Tibial nerve (tissue), 4 donors: ENCODE data around the gene ATAD1. TPM values are rescaled to one million over a fixed set of nuclear protein-coding genes. Genes with fewer than 3 reads are reported as not detected.
A peak's percentile ranks its signal among the peaks of the same experiment; 100 is the strongest.
"Not testable (repeated sequence)": the region's sequence is repeated elsewhere in the genome, so short reads cannot be mapped to it uniquely, and the experiment has no call there.

ENCODE experiments used
- DNase-seq, 2 donors: peaks; one replicate each; pipeline ENCODE4 v3.0.0-alpha.2; 2019; ENCODE audit warnings: low spot score in 2 of 2
- H3K27ac ChIP-seq, 4 donors: fragments of 200-600 bp; sonication (generic) in 3 of 4; one replicate each; pipeline ENCODE4 v1.5.1; 2017 to 2019; ENCODE audit warnings: mild to moderate bottlenecking in 1 of 4
- H3K27me3 ChIP-seq, 2 donors: fragments of 200-600 bp; sonication (generic) in 1 of 2; one replicate each; pipeline versions ENCODE4 v1.5.1 to v1.6.0; 2017 to 2019
- H3K36me3 ChIP-seq, 3 donors: fragments of 200-600 bp; sonication (generic); one replicate each; pipeline ENCODE4 v1.5.1; 2018 to 2019
- H3K4me1 ChIP-seq, 4 donors: fragments of 200-600 bp; sonication (generic) in 3 of 4; one replicate each; pipeline ENCODE4 v1.5.1; 2017 to 2019
- H3K4me3 ChIP-seq, 4 donors: fragments of 200-600 bp; sonication (generic) in 3 of 4; one replicate each; pipeline ENCODE4 v1.5.1; 2017 to 2019; ENCODE audit warnings: mild to moderate bottlenecking in 1 of 4, moderate library complexity in 1 of 4
- H3K9me3 ChIP-seq, 4 donors: fragments of 200-600 bp; sonication (generic) in 3 of 4; one replicate each; pipeline ENCODE4 v1.5.1; 2017 to 2019
- EP300 ChIP-seq, 2 donors: sonication (generic); formaldehyde crosslinking; IDR thresholded peaks; one replicate each; pipeline ENCODE4 v1.6.1; 2017; ENCODE audit warnings: antibody characterized with exemption in 2 of 2, mild to moderate bottlenecking in 1 of 2
- POLR2A ChIP-seq, 2 donors: fragments of 450-650 bp; IDR thresholded peaks; one replicate each; pipeline ENCODE4 v1.6.1; 2017; ENCODE audit warnings: antibody characterized with exemption in 2 of 2, mild to moderate bottlenecking in 2 of 2, moderate library complexity in 2 of 2
- WGBS, 2 donors: methylation state at CpG; one replicate each; pipeline ENCODE4 v1.1.5; 2018; 5-methylcytosine and 5-hydroxymethylcytosine counted together
- total RNA-seq, 4 donors: library from RNA; depleted of rRNA; stranded (reverse); fragments of >200 nt; gene quantifications; one replicate each; pipeline ENCODE4 v1.1.0, GENCODE V29; 2016
- TF ChIP-seq, protein P1 (sequence below), 5 experiments: fragments of 200-600 bp in 3 of 5; fragments of 450-650 bp in 2 of 5; sonication (generic) in 3 of 5; IDR thresholded peaks; one replicate each; pipeline ENCODE4 v1.5.1; 2016 to 2019; ENCODE audit warnings: antibody characterized with exemption in 5 of 5, mild to moderate bottlenecking in 3 of 5, moderate library complexity in 2 of 5

The ATAD1 gene
- total RNA-seq, 4 donors from 2014 or later: 21.8 to 45.9 (median 26.9) TPM

DNA sequence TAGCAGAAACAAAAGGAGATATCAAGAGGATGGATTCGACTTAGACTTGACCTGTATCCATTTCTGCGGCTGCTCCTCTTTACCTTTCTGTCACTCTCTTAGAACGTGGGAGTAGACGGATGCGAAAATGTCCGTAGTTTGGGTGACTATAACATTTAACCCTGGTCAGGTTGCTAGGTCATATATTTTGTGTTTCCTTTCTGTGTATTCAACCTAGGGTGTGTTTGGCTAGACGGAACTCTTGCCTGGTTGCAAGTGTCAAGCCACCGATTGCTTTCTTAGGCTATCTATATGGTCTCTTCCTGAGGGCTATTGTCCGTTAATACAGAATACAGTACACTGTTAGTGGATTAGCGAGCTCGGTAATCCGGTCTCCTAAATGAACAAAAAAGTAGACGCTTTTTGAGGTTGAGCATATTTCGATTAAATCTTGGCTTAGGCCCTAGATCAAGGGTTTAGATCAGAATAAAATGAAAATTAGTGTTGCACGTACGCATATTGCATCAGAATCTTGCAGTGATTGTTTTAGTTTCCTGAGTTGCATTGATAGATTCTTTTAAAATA lies 46.6 kb upstream of the ATAD1 start:
- Histone ChIP-seq H3K36me3 (no peaks in the 10 kb centered on the region), H3K27me3 (no peaks in the 10 kb centered on the region), H3K4me1 (peaks cover 0 to 26% (median 9%) of the 10 kb centered on the region in 4 donors), H3K9me3 (no peaks in the 10 kb centered on the region), H3K27ac (peak overlapping the region; percentile 88 to 98 (median 96)), H3K4me3 (peak overlapping the region; percentile 62 to 92 (median 88))
- TF ChIP-seq, protein P1, sequence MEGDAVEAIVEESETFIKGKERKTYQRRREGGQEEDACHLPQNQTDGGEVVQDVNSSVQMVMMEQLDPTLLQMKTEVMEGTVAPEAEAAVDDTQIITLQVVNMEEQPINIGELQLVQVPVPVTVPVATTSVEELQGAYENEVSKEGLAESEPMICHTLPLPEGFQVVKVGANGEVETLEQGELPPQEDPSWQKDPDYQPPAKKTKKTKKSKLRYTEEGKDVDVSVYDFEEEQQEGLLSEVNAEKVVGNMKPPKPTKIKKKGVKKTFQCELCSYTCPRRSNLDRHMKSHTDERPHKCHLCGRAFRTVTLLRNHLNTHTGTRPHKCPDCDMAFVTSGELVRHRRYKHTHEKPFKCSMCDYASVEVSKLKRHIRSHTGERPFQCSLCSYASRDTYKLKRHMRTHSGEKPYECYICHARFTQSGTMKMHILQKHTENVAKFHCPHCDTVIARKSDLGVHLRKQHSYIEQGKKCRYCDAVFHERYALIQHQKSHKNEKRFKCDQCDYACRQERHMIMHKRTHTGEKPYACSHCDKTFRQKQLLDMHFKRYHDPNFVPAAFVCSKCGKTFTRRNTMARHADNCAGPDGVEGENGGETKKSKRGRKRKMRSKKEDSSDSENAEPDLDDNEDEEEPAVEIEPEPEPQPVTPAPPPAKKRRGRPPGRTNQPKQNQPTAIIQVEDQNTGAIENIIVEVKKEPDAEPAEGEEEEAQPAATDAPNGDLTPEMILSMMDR (IDR thresholded peaks at IDR 0.05): no peak
- TF ChIP-seq EP300 (IDR thresholded peaks at IDR 0.05) (peak in 1 of 2 donors; percentile 43), POLR2A (IDR thresholded peaks at IDR 0.05) (no peak)
- WGBS, 2 donors: 0% methylated on average over 16 of the region's 16 CpGs
- no peak for DNase-seq

DNA sequence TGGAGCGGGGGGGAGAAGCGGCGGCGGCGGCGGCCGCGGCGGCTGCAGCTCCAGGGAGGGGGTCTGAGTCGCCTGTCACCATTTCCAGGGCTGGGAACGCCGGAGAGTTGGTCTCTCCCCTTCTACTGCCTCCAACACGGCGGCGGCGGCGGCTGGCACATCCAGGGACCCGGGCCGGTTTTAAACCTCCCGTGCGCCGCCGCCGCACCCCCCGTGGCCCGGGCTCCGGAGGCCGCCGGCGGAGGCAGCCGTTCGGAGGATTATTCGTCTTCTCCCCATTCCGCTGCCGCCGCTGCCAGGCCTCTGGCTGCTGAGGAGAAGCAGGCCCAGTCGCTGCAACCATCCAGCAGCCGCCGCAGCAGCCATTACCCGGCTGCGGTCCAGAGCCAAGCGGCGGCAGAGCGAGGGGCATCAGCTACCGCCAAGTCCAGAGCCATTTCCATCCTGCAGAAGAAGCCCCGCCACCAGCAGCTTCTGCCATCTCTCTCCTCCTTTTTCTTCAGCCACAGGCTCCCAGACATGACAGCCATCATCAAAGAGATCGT lies 46.0 kb upstream of the ATAD1 start:
- H3K36me3 ChIP-seq, DNase-seq, H3K27me3 ChIP-seq, H3K9me3 ChIP-seq: not testable (repeated sequence)
- peaks cover 0 to 21% (median 5%) of the 10 kb centered on the region in 4 donors for H3K4me1 ChIP-seq
- peak overlapping the region; percentile 62 to 92 (median 88) for H3K4me3 ChIP-seq
- 0% methylated on average over 12 to 23 of the region's 47 CpGs for WGBS, 2 donors
- peak overlapping the region; percentile 88 to 98 (median 96) for H3K27ac ChIP-seq

DNA sequence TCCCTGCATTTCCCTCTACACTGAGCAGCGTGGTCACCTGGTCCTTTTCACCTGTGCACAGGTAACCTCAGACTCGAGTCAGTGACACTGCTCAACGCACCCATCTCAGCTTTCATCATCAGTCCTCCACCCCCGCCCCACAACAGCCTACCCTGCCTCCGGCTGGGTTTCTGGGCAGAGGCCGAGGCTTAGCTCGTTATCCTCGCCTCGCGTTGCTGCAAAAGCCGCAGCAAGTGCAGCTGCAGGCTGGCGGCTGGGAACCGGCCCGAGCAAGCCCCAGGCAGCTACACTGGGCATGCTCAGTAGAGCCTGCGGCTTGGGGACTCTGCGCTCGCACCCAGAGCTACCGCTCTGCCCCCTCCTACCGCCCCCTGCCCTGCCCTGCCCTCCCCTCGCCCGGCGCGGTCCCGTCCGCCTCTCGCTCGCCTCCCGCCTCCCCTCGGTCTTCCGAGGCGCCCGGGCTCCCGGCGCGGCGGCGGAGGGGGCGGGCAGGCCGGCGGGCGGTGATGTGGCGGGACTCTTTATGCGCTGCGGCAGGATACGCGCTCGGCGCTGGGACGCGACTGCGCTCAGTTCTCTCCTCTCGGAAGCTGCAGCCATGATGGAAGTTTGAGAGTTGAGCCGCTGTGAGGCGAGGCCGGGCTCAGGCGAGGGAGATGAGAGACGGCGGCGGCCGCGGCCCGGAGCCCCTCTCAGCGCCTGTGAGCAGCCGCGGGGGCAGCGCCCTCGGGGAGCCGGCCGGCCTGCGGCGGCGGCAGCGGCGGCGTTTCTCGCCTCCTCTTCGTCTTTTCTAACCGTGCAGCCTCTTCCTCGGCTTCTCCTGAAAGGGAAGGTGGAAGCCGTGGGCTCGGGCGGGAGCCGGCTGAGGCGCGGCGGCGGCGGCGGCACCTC lies 45.3 kb upstream of the ATAD1 start, which contains the start of the genes KLLN and PTEN:
Gene KLLN, minus strand, starts transcription at position 481 of the 891 bp plus-strand sequence. CDS start 1,046 bp downstream, outside the sequence.
Gene PTEN, plus strand, starts transcription at position 573 of the 891 bp plus-strand sequence. CDS start 845 bp downstream, outside the sequence.
- H3K27ac ChIP-seq: peak within 1 kb of the TSS; percentile 88 to 98 (median 96)
- H3K36me3 ChIP-seq: no peaks in the 10 kb centered on the region
- no peaks in the 10 kb centered on the region for H3K27me3 ChIP-seq
- WGBS, 2 donors: 0% methylated on average over 45 to 47 of the region's 89 CpGs
- TF ChIP-seq EP300 (IDR thresholded peaks at IDR 0.05) (peak in 1 of 2 donors; percentile 96), POLR2A (IDR thresholded peaks at IDR 0.05) (peak; percentile 85 to 87)
- TF ChIP-seq, protein P1 (IDR thresholded peaks at IDR 0.05): peak in 2 of 5 experiments; percentile 24 to 35
- peak within 1 kb of the TSS; percentile 62 to 92 (median 88) for H3K4me3 ChIP-seq
- peaks cover 0 to 15% (median 2%) of the 10 kb centered on the region in 4 donors for H3K4me1 ChIP-seq
- DNase-seq: peak; percentile 82
- H3K9me3 ChIP-seq: no peaks in the 10 kb centered on the region

DNA sequence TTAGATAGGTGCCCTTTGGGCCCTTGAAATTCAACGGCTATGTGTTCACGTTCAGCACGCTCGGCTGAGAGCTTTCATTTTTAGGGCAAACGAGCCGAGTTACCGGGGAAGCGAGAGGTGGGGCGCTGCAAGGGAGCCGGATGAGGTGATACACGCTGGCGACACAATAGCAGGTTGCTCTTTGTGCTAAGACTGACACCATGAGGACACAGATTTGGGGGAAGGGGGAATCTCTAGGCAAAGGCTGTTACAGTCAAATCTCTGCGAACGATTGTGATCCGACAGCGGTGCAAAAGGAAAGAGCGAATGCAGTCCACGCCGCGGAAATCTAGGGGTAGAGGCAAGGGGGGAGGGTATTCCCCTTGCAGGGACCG lies 44.6 kb upstream of the ATAD1 start:
- Histone ChIP-seq H3K9me3 (no peaks in the 10 kb centered on the region), H3K36me3 (no peaks in the 10 kb centered on the region), H3K4me1 (peaks cover 0 to 15% (median 2%) of the 10 kb centered on the region in 4 donors), H3K27ac (peak overlapping the region; percentile 88 to 98 (median 96)), H3K4me3 (peak overlapping the region; percentile 62 to 92 (median 88)), H3K27me3 (no peaks in the 10 kb centered on the region)
- no peak for DNase-seq
- TF ChIP-seq, protein P1 (IDR thresholded peaks at IDR 0.05): no peak
- no peak for TF ChIP-seq POLR2A (IDR thresholded peaks at IDR 0.05)
- TF ChIP-seq EP300 (IDR thresholded peaks at IDR 0.05): no peak
- WGBS, 2 donors: 0 to 1% methylated on average over 21 of the region's 21 CpGs

DNA sequence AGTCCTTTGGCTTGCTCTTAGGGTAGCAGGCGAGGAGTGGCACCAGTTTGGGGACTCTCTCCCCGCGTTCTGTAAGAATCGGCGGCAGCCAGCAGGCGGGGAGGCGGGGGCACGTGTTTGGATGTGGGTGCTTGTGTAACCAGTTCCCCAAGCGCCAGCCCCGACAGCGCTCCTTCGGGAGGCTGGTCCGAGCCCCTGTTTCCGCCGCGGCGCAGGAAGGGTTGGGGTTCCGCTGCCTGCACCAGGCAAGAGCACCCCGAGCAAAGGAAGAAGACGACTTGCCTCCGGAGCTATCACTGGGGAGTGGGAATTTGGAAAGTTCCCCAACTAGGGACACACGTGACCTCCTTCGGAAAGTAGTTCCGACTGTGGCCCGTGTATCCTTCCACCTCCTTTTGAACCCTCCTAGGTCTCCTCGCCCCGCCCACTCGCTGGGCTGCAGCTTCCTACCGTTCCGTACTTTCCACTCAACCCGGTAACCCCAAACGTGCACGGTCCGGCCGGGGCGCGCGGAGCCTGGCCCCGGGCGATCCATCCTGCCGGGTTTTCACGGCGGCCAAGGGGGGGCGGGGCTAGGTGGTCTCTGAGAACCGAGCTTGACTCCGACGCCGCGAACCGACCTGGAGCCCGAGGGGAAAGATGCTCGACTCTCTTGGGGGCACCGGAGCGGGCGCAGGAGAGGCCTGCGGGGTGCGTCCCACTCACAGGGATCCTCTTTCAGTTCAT lies 44.1 kb upstream of the ATAD1 start:
- TF ChIP-seq, protein P1 (IDR thresholded peaks at IDR 0.05): peak in 2 of 5 experiments; percentile 53 to 54
- peak; percentile 67 to 76 for TF ChIP-seq POLR2A (IDR thresholded peaks at IDR 0.05)
- TF ChIP-seq EP300 (IDR thresholded peaks at IDR 0.05): peak; percentile 76 to 95
- Histone ChIP-seq H3K27ac (peak overlapping the region; percentile 88 to 98 (median 96)), H3K9me3 (no peaks in the 10 kb centered on the region), H3K4me1 (peaks cover 0 to 15% (median 2%) of the 10 kb centered on the region in 4 donors), H3K4me3 (peak overlapping the region; percentile 62 to 92 (median 88)), H3K27me3 (no peaks in the 10 kb centered on the region), H3K36me3 (no peaks in the 10 kb centered on the region)
- peak; percentile 94 to 95 for DNase-seq
- 0 to 1% methylated on average over 43 to 51 of the region's 57 CpGs for WGBS, 2 donors
